Upper lobe of left lung (tissue), 4 donors: ENCODE data around the gene HADH.

Experiments used
- CTCF ChIP-seq, 6 experiments: fragments of 450-650 bp in 4 of 6; fragments of 200-600 bp in 2 of 6; sonication (generic) in 2 of 6; IDR thresholded peaks; one replicate each; pipeline ENCODE4 v1.5.1; 2016 to 2019; ENCODE audit warnings: antibody characterized with exemption in 6 of 6
- POLR2AphosphoS5 ChIP-seq, 2 donors: sonication (generic); formaldehyde crosslinking; IDR thresholded peaks; one replicate each; pipeline ENCODE4 v1.5.1; 2017; ENCODE audit warnings: antibody characterized with exemption in 2 of 2

- TF ChIP-seq CTCF (IDR thresholded peaks at IDR 0.05) (no peak), POLR2AphosphoS5 (IDR thresholded peaks at IDR 0.05) (no peak)
These were observed 82.6 kb downstream of the HADH start for GRCh38 chr4:108072300-108072699.
